GM12873 (cell line): Measurements from ENCODE around the gene MPP2.

Experiments
- TF ChIP-seq, protein P1 (sequence below): IDR thresholded peaks from 2 replicates; pipeline ENCODE4 v1.5.1; 2012; ENCODE audit warnings: low read depth, mild to moderate bottlenecking, moderate library complexity, low read length, control low read depth; ENCODE audit not compliant: insufficient read depth; ENCODE audit errors: missing control alignments

MPP2 gene

GRCh38 chr17:43927060-43927864, 19.9 kb upstream of the MPP2 start:
- TF ChIP-seq, protein P1, sequence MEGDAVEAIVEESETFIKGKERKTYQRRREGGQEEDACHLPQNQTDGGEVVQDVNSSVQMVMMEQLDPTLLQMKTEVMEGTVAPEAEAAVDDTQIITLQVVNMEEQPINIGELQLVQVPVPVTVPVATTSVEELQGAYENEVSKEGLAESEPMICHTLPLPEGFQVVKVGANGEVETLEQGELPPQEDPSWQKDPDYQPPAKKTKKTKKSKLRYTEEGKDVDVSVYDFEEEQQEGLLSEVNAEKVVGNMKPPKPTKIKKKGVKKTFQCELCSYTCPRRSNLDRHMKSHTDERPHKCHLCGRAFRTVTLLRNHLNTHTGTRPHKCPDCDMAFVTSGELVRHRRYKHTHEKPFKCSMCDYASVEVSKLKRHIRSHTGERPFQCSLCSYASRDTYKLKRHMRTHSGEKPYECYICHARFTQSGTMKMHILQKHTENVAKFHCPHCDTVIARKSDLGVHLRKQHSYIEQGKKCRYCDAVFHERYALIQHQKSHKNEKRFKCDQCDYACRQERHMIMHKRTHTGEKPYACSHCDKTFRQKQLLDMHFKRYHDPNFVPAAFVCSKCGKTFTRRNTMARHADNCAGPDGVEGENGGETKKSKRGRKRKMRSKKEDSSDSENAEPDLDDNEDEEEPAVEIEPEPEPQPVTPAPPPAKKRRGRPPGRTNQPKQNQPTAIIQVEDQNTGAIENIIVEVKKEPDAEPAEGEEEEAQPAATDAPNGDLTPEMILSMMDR: no peak

DNA sequence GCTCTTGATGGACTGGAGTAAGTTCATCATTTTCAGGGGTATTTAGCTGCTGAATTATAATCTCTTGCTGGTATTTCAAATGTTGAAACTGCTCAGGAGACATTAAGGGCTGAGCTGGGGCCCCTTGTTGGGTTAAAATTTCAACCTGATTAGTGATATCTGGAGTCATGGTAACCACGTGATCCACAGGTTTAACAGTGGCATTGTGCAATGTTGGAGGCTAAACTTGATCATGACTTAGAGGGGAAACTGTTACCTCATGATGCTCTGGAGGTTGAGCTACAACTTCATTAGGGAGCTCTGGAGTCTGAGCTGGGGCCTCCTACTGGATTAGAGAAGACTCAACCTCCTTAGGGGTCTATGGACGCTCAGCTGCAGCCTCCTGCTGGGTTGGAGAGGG, 17.2 kb upstream of the MPP2 start:
- TF ChIP-seq, protein P1: no peak

- TF ChIP-seq, protein P1: no peak
These were observed 13.3 kb upstream of the MPP2 start for GRCh38 chr17:43920500-43921095.

- TF ChIP-seq, protein P1: no peak
These were observed 10.7 kb upstream of the MPP2 start for GRCh38 chr17:43918026-43918389.

GRCh38 chr17:43917348-43918025, 10.2 kb upstream of the MPP2 start:
- TF ChIP-seq, protein P1: peak; percentile 70

DNA sequence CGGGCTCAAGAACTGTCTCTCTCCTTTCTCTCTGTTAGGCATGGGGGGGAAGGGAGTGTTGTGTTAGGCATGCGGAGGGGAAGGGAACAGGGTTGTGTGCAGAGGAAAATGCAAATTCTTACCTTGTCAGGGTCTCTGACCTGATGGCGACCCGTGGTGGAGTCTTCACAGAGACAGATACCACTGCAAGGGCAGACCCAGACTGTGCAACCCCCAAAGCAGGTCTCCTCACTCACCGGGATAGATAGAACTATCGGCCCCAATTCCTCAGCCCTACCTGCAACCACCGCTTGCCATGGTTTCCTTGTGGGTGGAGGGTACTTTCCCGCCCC, 9.6 kb upstream of the MPP2 start:
- TF ChIP-seq, protein P1: no peak

GRCh38 chr17:43916385-43916784, 9.0 kb upstream of the MPP2 start:
- TF ChIP-seq, protein P1: no peak
